GM18870 (cell line): ENCODE data around the gene PJA1.

Source experiments
- ATAC-seq: cut with Tn5 transposase; IDR thresholded peaks from one replicate; pipeline ENCODE4 v1.9.1; 2021; ENCODE audit warnings: moderate library complexity; ENCODE audit not compliant: unreplicated experiment

Gene PJA1, protein sequence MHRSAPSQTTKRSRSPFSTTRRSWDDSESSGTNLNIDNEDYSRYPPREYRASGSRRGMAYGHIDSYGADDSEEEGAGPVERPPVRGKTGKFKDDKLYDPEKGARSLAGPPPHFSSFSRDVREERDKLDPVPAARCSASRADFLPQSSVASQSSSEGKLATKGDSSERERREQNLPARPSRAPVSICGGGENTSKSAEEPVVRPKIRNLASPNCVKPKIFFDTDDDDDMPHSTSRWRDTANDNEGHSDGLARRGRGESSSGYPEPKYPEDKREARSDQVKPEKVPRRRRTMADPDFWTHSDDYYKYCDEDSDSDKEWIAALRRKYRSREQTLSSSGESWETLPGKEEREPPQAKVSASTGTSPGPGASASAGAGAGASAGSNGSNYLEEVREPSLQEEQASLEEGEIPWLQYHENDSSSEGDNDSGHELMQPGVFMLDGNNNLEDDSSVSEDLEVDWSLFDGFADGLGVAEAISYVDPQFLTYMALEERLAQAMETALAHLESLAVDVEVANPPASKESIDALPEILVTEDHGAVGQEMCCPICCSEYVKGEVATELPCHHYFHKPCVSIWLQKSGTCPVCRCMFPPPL

DNA sequence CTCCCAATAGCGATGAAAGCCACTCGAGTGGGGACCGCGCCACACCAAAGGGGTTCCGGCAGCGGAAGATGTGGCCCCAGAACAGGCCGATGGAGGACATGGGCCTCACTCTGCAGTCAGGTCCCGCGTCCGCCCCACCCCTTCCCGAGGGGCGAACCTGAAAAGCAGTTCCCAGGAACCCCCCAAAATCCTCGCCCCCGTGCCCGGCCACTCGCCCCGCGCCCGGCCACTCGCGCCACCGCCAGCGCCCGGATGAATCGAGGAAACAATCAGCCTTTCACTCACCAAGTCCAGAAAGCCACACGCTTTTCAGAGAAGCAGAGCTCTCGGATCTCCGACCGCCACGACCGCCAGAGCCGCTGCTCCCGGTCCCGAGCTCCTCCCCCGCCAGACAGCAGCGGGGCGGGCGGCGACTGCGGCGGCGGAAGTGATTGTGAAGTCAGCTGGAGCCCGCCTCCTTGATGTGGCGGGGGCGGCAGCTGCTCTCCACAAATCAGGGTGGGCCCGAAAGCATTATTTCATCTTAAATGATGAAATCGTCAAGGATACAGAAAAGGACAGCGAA lies at the start of gene PJA1:
Gene PJA1, minus strand, starts transcription at position 367 of the 565 bp plus-strand sequence. CDS start 2,380 bp downstream, outside the sequence.
- ATAC-seq = no peak

DNA sequence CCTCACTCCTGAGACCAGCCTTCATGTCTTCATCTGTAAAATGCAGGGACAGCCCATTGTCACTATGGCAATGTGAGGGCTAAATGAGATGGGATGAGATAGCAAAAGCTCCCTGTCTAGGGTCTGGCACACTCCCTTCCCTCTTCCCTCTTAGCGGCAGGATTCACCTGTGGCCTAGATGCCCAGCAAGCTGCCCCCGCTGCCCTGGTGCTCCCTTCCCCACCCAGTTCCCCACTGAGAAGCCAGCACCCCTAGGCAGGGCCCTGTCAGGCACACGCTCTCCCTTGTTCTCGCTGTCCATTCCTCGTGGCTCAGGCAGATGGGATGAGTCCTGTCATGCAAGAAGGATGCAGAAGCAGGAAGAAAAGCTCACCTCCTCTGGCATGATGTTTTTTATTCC lies 49.2 kb upstream of the PJA1 start:
- ATAC-seq = no peak

DNA sequence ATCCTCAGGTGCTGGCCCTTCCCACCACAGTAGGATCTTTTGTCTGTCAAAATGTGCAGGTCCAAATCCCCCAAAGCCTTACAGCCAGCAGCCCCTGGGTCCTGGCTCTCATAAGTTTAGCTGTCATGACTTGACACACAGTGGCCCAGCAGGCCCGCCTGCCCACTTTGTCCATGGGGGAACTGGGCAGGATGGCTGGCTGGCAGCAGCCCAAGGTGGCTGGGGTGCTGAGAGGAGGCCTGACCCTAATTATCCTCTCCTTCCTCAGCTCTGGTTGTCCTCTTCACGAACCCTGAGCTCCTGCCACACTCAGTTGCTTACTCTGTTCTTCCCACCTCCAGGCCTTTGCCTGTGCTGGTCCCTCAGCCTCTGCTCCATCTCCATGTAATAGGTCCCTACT lies 46.4 kb upstream of the PJA1 start:
- no peak for ATAC-seq

DNA sequence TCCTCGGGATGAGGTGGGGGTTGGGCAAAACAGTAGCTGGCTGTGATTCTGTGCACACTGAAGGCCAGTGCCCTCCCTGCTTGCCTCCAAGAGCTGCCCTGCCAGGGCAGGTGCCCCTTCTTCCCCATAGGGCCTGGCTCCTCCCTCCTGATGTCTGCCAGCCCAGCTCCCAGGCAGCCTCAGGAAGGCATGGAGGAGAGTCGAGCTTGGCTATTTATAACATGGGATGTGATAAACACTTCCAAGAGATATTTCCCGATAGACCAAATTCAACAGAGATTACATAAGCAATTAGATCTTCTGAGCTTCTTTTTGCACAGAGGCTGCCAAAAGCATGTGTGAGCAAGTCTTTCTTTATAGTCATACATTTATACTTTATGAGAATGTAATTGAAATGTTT lies 45.3 kb upstream of the PJA1 start:
- ATAC-seq = no peak

DNA sequence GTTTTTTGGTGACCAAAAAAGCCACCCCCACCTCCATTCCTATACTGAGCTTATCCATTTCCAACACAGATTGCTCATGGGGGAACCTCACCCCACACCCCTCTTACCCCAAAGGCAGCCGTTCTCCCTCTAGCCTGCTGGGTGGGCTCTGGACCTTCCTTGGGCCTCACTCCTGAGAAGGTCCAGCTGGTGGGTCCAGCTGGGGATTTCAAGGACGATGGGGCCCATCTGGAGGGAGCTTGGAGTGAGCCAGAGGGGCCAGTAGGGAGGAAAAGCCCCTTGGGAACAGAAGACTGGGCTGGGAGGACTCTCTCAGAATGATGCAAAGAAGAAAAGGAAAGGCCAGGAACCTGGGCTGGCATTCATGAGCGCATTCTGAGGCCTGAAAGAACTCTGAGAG lies 42.0 kb upstream of the PJA1 start:
- no peak for ATAC-seq

DNA sequence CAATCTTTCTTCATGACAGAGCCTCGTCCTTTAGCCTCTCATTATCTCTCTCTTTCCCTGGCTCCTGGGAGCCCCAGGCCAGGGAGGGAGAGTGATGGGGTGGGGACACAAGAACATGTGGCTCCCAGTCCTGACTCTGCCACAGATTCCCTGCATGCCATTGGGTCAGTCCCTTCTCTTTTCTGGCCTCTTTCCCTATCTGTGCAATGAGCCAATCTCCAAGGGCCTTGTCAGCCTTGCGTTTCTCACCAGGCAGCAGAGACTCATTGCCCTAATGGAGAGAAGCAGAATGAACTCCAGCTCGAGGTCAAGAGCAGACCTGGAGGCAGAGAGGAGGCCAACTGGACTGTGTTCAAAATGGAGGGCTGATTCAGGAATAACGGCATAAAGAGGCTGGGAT lies 38.4 kb upstream of the PJA1 start:
- ATAC-seq = no peak

DNA sequence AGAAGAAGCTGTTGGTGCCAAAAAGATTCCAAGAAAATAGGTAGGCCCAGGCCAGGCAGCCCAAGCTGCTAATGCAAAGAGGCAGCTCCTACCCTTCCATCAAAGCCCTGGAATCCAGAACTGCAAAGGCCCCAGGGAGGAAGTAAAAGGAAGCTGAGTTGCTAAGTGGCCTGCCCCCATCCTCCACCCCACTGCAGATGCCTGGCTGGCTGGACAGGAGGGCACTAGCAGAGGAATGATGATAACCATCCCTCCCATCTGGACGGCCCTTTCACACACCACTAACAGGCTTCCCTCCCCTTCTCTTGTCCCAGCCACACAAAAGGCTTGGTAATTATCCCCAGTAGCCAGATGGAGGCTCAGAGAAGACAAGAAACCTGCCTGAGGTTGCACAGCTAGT lies 32.4 kb upstream of the PJA1 start:
- no peak for ATAC-seq

DNA sequence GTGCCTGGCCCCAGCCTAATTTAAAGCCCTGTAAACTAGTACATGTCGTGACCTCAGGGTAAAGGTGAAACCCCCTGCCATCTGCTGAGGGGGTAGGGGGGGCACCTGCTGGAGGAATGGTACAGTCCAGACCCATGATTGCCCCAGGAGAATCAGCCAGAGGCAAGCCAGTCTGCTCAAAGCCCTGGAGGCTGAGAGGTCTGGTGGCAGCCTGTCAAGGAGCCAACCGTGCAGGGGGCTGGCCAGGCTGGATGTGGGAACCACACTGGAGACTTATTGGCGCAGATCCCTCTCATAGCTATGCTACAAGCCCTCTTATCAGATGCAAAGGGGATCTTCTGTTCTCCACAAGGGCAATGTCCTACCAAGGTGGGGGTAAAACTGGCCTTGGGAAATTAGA lies 31.4 kb upstream of the PJA1 start:
- no peak for ATAC-seq

DNA sequence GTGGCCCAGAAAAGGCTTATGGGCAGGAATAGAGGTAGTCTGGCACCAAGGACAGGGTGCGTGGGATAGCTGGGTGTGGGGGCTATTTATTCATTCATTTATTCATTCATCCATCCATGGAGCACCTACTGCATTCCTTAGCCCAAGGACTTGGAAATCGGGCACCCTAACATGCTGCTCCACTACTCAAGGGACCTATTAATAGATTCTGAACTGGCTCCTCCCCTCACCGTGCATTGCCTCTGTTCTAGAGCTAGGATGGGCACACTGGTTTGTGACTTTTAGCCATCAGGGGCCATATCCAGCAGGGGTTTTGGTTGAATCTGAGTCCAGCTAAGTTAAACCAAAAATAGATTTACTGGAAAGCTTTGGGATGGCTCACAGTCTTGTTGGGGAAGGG lies 30.6 kb upstream of the PJA1 start:
- ATAC-seq = no peak

DNA sequence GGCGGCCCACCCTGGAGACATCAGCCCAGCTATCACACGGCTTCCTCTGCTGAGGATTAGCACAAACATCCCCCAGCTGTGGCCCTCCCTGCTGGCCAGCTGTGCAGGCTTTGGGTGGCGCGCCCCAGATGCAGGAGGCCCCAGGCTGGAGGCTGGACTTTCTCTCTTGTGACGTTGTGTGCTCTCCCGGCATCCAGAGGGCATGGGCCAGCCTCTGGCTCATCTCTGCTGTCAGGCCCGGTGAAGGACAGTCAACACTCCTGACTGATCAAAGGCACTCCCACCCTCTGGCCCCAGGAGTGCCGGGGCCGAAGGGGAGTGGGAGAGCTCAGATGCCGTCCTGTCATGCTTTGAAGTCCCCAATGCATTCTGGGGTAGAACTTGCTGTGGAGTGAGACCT lies 29.9 kb upstream of the PJA1 start:
- no peak for ATAC-seq

DNA sequence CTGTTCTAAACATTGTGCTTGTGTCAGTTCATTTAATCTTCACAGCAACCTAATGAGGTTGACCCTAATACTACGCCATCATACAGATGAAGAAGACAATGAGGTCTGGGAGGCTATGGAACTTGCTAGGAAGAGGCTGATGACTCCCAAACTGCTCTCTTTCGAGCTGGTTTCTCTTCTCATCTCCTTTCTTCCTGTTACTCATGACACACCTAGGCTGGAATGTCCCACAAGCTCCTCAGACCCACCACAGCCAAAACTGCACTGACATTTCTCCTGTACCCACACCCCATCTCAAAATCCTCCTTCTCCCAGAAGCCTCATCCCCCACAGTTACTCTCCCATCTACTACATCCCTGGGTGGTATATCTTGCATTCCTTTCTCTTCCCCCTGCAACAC lies 27.4 kb upstream of the PJA1 start:
- no peak for ATAC-seq

DNA sequence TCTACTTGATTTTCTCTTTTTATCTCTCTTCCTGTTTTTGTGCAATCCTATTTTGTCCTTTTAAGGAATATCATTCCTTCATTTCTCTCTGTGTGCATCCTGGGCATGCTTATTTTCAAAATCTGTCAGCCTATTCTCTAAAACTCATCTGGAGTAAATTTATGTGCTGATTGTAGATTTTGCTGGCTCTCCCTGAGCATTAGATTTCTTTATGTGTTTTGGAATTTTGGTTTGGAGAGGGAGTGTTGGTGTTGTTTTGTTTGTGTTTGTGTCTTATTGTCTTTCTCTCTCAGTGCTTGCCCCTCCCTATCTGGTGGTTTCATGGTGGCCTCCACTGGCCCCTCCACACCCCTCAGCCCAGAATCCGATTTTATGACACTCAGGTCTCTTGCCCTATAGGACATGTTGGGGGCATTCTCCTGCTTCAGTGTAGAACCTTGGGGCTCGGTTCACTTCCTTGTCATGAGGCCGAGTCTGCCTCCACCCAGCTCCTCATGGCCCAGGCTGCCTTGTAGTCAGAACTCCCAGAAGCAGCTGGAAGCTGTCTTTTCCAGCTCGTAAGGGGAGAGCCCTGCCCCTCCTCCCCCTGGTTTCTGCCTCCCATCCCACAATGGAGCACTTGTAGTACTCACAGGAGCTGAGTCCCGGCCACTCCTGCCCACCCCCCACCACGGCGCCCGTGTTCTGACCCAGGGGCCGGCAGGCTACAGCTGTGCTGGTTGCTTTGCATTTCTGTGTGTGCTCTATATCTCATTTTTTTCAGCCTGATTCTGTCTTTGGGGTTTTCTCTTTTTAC lies 24.5 kb upstream of the PJA1 start:
- no peak for ATAC-seq

DNA sequence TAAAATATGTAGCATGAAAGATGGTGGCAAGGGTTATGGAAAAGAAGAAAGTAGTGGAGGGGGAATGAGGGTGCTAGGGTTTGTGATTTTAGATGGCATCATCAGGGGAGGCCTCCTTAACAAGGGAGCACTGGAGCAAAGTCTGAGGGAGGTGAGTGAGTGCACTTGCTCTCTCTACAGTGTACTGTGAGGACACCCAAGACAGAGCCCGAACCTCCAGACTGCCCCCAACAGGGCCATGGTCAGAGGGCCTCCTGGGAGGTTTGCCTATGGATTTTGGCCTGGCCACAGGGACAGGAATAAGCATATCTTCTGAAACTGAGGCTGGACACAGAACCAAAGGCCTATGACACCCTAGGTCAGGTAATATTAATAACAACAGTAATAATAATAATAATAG lies 21.4 kb upstream of the PJA1 start:
- ATAC-seq = no peak

DNA sequence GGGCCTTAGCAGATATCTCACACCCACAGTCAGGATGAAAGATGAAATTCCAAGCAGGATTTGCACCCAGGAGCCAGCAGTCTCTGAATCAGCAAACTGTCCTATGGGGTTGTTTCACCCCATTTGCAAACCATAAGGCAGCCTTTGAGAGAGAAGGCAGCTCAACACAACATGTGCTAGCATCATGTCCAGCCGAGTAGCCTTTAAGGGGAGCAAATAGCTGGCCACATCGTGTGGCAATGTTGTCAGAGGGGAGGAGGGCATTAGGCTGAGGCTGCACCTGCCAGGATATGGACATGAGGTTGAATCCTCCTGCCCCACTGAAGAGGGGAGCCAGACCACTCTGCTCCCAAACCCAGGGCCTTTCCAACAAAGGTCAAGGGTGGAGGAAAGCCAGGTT lies 20.6 kb upstream of the PJA1 start:
- no peak for ATAC-seq

DNA sequence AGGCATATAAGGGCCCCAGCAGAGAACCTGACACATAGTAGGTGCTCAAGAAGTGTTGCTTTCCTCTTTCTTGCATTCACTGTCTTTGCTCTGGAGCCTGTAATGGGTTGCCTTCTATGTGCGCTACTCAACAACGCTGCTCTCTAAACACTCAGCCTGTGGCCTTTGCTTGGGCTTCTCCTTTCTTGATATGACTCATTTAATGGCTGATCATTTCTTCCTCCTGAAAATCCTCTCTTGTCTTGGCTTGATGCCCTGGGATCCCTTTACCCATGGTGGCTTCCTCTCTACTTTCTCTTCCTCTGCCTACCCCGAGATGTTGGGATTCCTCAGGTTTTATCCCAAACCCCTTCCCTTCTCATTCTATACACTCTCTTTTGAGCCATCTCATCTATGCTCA lies 19.9 kb upstream of the PJA1 start:
- ATAC-seq = no peak

DNA sequence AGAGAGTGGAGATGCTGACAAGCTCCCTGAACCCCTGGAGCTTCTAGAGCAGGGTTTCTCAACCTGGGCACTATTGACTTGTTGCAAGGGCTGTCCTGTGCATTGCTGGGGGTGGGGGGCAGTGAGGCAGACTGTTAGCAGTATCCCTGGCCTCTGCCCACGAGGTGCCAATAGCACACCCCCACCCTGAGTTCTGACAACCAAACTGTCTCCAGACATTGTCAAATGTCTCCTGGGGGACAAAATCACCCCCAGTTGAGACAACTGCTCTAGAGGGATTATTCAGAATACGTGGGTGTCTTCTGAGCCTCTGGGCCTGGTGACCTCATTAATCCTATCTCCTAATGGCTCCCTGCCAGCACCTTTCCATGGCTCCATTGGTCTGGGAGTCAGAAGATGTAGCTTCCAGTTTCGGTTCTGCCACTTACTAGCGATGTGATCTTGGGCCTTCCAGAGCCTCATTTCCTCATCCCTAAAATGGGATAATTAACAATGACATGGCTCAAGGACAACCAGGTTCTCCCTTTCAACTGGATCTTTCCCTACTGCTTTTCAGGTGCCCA lies 17.6 kb upstream of the PJA1 start:
- ATAC-seq = no peak

DNA sequence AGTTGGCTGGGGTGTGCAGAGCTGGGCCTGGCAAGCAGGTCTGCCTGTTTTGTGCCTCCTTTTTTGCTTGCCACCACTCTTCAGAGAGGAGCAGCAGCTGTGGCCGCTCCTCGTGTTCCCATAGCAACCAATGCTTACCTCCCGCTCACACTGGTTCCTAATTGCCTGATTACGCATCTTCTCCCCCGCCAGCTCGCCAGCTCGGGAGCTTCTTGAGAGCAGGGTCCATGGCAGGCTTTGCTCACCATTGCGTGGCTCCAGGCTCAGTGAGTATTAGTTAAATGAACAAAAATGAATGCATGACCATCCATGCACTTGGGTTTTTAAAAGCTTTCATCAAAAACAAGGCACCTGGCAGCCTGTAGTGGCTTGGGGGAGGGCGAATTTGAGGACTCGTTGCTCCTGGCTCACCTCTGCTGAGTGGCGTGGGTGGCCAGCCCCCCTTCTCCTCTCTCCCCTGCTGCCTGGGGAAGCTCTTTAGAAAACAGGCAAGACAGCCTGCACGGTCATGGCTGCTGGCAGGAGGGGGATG lies 14.2 kb upstream of the PJA1 start:
- ATAC-seq = no peak

DNA sequence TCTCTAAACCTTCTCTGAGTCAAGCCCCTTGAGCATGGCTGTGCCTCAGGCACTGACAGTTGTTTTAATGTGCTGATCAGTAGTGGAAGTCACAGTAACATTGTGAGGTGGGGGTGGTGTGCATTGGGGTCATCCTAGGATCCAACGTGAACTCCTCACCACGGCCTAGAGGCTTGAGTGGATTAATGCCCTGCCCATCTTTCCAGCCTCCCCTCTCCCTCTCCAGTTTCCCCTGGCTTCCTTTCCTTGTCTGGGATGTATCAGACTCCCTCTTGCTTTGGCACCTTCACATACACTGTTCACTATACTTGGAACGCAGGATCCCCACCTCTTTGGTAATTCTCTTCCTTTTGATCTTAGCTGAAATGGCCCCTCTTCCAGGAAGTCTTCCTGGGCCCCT lies 13.3 kb upstream of the PJA1 start:
- ATAC-seq = no peak

DNA sequence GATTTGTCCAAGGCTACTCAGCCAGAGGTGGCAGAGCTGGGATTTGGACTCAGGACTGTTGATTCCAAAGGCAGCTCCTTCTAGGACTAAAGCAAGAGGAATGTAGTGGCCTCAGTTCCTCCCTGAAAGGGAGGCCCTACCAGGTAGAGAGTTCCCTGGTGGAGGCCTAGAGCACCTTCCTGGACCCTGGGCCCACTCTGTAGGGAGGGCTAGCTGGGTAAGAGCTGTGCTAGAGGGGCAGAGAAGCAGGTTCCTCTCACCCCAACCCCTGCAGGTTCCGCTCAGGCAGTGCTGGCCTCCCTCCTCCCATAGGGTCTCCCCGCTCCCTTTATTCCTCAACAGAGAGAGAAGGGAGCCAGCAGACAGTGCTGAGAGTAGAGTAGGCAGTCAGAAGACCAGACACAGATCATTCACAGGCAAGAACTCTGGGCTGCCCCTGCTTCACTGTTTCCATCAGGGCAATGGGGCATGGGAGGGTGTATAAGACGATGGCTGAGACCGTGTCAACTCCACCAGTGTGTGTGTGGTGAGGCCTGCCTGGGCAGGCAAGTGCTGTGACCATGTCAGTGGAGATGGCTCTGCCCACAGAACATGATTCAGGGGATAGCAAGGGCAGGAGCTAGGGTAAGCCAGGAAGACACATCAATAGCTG lies 12.4 kb upstream of the PJA1 start:
- no peak for ATAC-seq

DNA sequence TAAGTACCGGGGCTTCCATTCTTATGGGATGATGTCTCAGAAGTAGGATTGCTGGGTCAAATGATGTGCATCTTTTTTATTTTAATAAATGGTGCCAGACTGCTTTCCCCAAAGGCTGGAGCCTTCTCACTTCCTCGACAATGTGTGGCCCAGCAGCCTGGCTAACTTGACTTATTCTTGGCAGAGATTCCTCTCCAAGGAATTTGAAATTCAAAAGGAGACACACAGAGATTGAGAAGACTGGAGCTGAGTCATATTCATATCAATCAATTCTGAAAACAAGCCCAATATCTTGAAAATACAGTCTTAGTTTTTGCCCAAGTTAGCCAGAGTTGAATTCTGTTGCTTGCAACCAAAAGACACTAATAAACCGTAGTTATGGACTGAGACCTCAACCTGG lies 10.8 kb upstream of the PJA1 start:
- no peak for ATAC-seq

DNA sequence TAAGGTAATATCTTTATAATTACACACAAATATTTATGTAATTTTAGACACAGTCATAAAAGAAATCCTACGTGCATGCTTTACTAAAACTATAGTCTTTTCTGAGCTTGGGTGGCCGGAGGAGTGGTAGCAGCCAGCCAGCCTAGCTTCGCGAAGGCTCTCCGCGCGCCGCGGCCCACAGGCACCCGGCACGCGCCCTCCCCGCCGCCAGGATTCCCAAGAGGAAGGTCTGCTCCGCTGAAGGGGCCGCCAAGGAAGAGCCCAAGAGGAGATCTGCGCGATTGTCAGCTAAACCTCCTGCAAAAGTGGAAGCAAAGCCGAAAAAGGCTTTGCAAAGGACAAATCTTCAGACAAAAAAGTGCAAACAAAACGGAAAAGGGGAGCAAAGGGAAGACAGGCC lies 8.7 kb upstream of the PJA1 start:
- ATAC-seq = no peak
